Measurements from ENCODE around the gene PITPNM1.

PITPNM1 gene

GRCh38 chr11:67494371-67495233 lies 10.6 kb downstream of the PITPNM1 start:
- H3K36me3 ChIP-seq (ENCODE audit: control insufficient read depth in 2 of 2, insufficient read depth in 2 of 2, low read length in 2 of 2), result peaks cover 0 to 15% of the 10 kb centered on the region in 2 donors

GRCh38 chr11:67493548-67494370 lies 11.4 kb downstream of the PITPNM1 start:
- H3K4me3 ChIP-seq (ENCODE audit: low read length in 2 of 2), result no peak overlapping the region
- no peak overlapping the region for H3K9ac ChIP-seq (ENCODE audit: low read length in 2 of 2)
- peaks cover 6% of the 10 kb centered on the region for H3K4me1 ChIP-seq (ENCODE audit: control insufficient read depth, insufficient read depth, low read length)
- H3K27me3 ChIP-seq (ENCODE audit: control insufficient read depth in 1 of 2, insufficient read depth in 2 of 2, low read length in 2 of 2), result no peaks in the 10 kb centered on the region
- H3K9me3 ChIP-seq (ENCODE audit: control insufficient read depth in 2 of 2, low read length in 2 of 2), result no peaks in the 10 kb centered on the region
- H3K27ac ChIP-seq (ENCODE audit: low read length), result no peak overlapping the region
- H3K36me3 ChIP-seq (ENCODE audit: control insufficient read depth in 2 of 2, insufficient read depth in 2 of 2, low read length in 2 of 2), result peaks cover 0 to 20% of the 10 kb centered on the region in 2 donors

More at GRCh38 chr11:67494371-67495233, 10.6 kb downstream of the PITPNM1 start:
- H3K9ac ChIP-seq (ENCODE audit: low read length in 2 of 2), result no peak overlapping the region
- no peaks in the 10 kb centered on the region for H3K9me3 ChIP-seq (ENCODE audit: control insufficient read depth in 2 of 2, low read length in 2 of 2)
- H3K27me3 ChIP-seq (ENCODE audit: control insufficient read depth in 1 of 2, insufficient read depth in 2 of 2, low read length in 2 of 2), result no peaks in the 10 kb centered on the region
- peaks cover 6% of the 10 kb centered on the region for H3K4me1 ChIP-seq (ENCODE audit: control insufficient read depth, insufficient read depth, low read length)
- H3K4me3 ChIP-seq (ENCODE audit: low read length in 2 of 2), result no peak overlapping the region
- no peak overlapping the region for H3K27ac ChIP-seq (ENCODE audit: low read length)

GRCh38 chr11:67492801-67493547 lies 12.2 kb downstream of the PITPNM1 start:
- H3K9ac ChIP-seq (ENCODE audit: low read length in 2 of 2), result no peak overlapping the region
- peaks cover 6% of the 10 kb centered on the region for H3K4me1 ChIP-seq (ENCODE audit: control insufficient read depth, insufficient read depth, low read length)
- no peak overlapping the region for H3K4me3 ChIP-seq (ENCODE audit: low read length in 2 of 2)
- no peaks in the 10 kb centered on the region for H3K9me3 ChIP-seq (ENCODE audit: control insufficient read depth in 2 of 2, low read length in 2 of 2)
- no peak overlapping the region for H3K27ac ChIP-seq (ENCODE audit: low read length)
- H3K27me3 ChIP-seq (ENCODE audit: control insufficient read depth in 1 of 2, insufficient read depth in 2 of 2, low read length in 2 of 2), result no peaks in the 10 kb centered on the region
- peaks cover 0 to 21% of the 10 kb centered on the region in 2 donors for H3K36me3 ChIP-seq (ENCODE audit: control insufficient read depth in 2 of 2, insufficient read depth in 2 of 2, low read length in 2 of 2)

- H3K4me3 ChIP-seq (ENCODE audit: low read length in 2 of 2), result no peak overlapping the region
- peaks cover 6% of the 10 kb centered on the region for H3K4me1 ChIP-seq (ENCODE audit: control insufficient read depth, insufficient read depth, low read length)
- H3K27ac ChIP-seq (ENCODE audit: low read length), result no peak overlapping the region
- no peak overlapping the region for H3K9ac ChIP-seq (ENCODE audit: low read length in 2 of 2)
- H3K36me3 ChIP-seq (ENCODE audit: control insufficient read depth in 2 of 2, insufficient read depth in 2 of 2, low read length in 2 of 2), result peaks cover 4 to 22% of the 10 kb centered on the region in 2 donors
- no peaks in the 10 kb centered on the region for H3K9me3 ChIP-seq (ENCODE audit: control insufficient read depth in 2 of 2, low read length in 2 of 2)
- H3K27me3 ChIP-seq (ENCODE audit: control insufficient read depth in 1 of 2, insufficient read depth in 2 of 2, low read length in 2 of 2), result no peaks in the 10 kb centered on the region
These were observed 13.0 kb downstream of the PITPNM1 start for GRCh38 chr11:67492069-67492727.

- Histone ChIP-seq H3K36me3 (ENCODE audit: control insufficient read depth in 2 of 2, insufficient read depth in 2 of 2, low read length in 2 of 2) (peaks cover 4 to 24% of the 10 kb centered on the region in 2 donors), H3K9me3 (ENCODE audit: control insufficient read depth in 2 of 2, low read length in 2 of 2) (no peaks in the 10 kb centered on the region), H3K27ac (ENCODE audit: low read length) (no peak overlapping the region), H3K4me1 (ENCODE audit: control insufficient read depth, insufficient read depth, low read length) (peaks cover 6% of the 10 kb centered on the region), H3K27me3 (ENCODE audit: control insufficient read depth in 1 of 2, insufficient read depth in 2 of 2, low read length in 2 of 2) (no peaks in the 10 kb centered on the region), H3K9ac (ENCODE audit: low read length in 2 of 2) (no peak overlapping the region), H3K4me3 (ENCODE audit: low read length in 2 of 2) (no peak overlapping the region)
These were observed 13.7 kb downstream of the PITPNM1 start for GRCh38 chr11:67491276-67492068.

GRCh38 chr11:67490727-67491065 lies 14.5 kb downstream of the PITPNM1 start:
- no peaks in the 10 kb centered on the region for H3K9me3 ChIP-seq (ENCODE audit: control insufficient read depth in 2 of 2, low read length in 2 of 2)
- peaks cover 6% of the 10 kb centered on the region for H3K4me1 ChIP-seq (ENCODE audit: control insufficient read depth, insufficient read depth, low read length)
- H3K27ac ChIP-seq (ENCODE audit: low read length), result no peak overlapping the region
- H3K36me3 ChIP-seq (ENCODE audit: control insufficient read depth in 2 of 2, insufficient read depth in 2 of 2, low read length in 2 of 2), result peaks cover 4 to 24% of the 10 kb centered on the region in 2 donors
- H3K4me3 ChIP-seq (ENCODE audit: low read length in 2 of 2), result no peak overlapping the region
- H3K9ac ChIP-seq (ENCODE audit: low read length in 2 of 2), result no peak overlapping the region
- no peaks in the 10 kb centered on the region for H3K27me3 ChIP-seq (ENCODE audit: control insufficient read depth in 1 of 2, insufficient read depth in 2 of 2, low read length in 2 of 2)

GRCh38 chr11:67489885-67490726 lies 15.1 kb downstream of the PITPNM1 start:
- Histone ChIP-seq H3K9me3 (ENCODE audit: control insufficient read depth in 2 of 2, low read length in 2 of 2) (no peaks in the 10 kb centered on the region), H3K27me3 (ENCODE audit: control insufficient read depth in 1 of 2, insufficient read depth in 2 of 2, low read length in 2 of 2) (no peaks in the 10 kb centered on the region), H3K4me3 (ENCODE audit: low read length in 2 of 2) (no peak overlapping the region), H3K4me1 (ENCODE audit: control insufficient read depth, insufficient read depth, low read length) (peaks cover 6% of the 10 kb centered on the region), H3K27ac (ENCODE audit: low read length) (no peak overlapping the region), H3K36me3 (ENCODE audit: control insufficient read depth in 2 of 2, insufficient read depth in 2 of 2, low read length in 2 of 2) (peaks cover 4 to 24% of the 10 kb centered on the region in 2 donors), H3K9ac (ENCODE audit: low read length in 2 of 2) (no peak overlapping the region)

- Histone ChIP-seq H3K4me1 (ENCODE audit: control insufficient read depth, insufficient read depth, low read length) (peaks cover 10% of the 10 kb centered on the region), H3K4me3 (ENCODE audit: low read length in 2 of 2) (no peak overlapping the region), H3K36me3 (ENCODE audit: control insufficient read depth in 2 of 2, insufficient read depth in 2 of 2, low read length in 2 of 2) (peaks cover 4 to 24% of the 10 kb centered on the region in 2 donors), H3K9me3 (ENCODE audit: control insufficient read depth in 2 of 2, low read length in 2 of 2) (no peaks in the 10 kb centered on the region), H3K27ac (ENCODE audit: low read length) (no peak overlapping the region), H3K27me3 (ENCODE audit: control insufficient read depth in 1 of 2, insufficient read depth in 2 of 2, low read length in 2 of 2) (no peaks in the 10 kb centered on the region), H3K9ac (ENCODE audit: low read length in 2 of 2) (no peak overlapping the region)
These were observed 15.8 kb downstream of the PITPNM1 start for GRCh38 chr11:67489203-67489884.

All from stomach smooth muscle (tissue), 2 donors.